Measurements from ENCODE around the gene GYS1.

- TF ChIP-seq, protein P1, sequence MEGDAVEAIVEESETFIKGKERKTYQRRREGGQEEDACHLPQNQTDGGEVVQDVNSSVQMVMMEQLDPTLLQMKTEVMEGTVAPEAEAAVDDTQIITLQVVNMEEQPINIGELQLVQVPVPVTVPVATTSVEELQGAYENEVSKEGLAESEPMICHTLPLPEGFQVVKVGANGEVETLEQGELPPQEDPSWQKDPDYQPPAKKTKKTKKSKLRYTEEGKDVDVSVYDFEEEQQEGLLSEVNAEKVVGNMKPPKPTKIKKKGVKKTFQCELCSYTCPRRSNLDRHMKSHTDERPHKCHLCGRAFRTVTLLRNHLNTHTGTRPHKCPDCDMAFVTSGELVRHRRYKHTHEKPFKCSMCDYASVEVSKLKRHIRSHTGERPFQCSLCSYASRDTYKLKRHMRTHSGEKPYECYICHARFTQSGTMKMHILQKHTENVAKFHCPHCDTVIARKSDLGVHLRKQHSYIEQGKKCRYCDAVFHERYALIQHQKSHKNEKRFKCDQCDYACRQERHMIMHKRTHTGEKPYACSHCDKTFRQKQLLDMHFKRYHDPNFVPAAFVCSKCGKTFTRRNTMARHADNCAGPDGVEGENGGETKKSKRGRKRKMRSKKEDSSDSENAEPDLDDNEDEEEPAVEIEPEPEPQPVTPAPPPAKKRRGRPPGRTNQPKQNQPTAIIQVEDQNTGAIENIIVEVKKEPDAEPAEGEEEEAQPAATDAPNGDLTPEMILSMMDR (IDR thresholded peaks at IDR 0.05; ENCODE audit: insufficient read depth, low read length, poor library complexity, severe bottlenecking) = no peak
- TF ChIP-seq EZH2phosphoT487 (conservative IDR thresholded peaks at IDR 0.05; ENCODE audit: low read length) = no peak
Observed at GRCh38 chr19:49014870-49015255, 21.8 kb upstream of the GYS1 start.

All from SU-DHL-6 (cell line).